Smooth muscle cell of bladder (primary cell): Measurements from ENCODE around the gene SEPHS1. TPM values are rescaled to one million over a fixed set of nuclear protein-coding genes. Genes with fewer than 3 reads are reported as not detected.

Experiments
- total RNA-seq: library from RNA; depleted of rRNA; stranded (reverse); fragments of >200 nt; gene quantifications from 2 replicates; pipeline ENCODE4 v1.2.3, GENCODE V29; 2014

SEPHS1 gene, protein sequence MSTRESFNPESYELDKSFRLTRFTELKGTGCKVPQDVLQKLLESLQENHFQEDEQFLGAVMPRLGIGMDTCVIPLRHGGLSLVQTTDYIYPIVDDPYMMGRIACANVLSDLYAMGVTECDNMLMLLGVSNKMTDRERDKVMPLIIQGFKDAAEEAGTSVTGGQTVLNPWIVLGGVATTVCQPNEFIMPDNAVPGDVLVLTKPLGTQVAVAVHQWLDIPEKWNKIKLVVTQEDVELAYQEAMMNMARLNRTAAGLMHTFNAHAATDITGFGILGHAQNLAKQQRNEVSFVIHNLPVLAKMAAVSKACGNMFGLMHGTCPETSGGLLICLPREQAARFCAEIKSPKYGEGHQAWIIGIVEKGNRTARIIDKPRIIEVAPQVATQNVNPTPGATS
- 24.6 and 27.4 TPM in 2 replicates for total RNA-seq

DNA sequence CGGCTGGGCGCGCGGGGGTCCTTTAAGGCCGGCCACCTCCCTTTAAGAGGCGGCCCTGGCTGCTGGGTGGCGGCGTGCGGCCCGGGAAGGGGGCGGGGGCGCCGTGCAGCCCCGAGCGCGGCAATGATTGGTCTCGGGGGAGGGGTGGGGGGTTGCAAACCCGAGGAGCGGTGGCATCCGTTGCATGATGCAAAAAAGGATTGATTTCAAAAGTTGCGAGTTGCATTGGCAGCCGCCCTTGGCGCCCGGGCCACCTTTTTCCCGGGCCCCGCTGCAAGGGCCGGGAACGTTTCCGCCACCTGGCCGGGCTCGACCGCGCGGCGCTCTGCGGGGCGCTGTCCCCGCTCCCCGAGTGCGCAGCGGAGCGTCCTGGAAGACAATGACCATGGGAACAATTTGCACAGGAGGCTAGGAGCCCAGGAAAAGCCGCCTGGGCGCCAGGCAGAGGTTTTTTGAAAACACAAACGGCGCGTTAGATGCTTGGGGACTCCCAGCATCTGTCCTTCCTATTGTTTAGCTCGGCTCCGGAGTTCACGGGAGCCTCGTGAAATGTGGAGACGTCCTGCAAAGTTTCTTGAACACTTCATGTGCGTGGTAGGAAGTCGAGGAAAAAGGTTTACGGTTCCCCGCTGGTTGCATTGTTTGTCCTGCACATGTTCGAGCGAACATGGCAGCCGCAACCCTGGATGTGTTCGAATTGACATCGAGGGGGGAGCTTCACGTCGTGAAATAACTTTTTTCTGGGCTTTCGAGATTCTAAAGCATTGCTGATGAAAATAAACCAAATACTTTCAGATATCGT is at the start of gene SEPHS1:
Gene SEPHS1 (minus strand): TSS at position 78 of the 802 bp plus-strand sequence. CDS start 3,343 bp downstream, outside the sequence.

DNA sequence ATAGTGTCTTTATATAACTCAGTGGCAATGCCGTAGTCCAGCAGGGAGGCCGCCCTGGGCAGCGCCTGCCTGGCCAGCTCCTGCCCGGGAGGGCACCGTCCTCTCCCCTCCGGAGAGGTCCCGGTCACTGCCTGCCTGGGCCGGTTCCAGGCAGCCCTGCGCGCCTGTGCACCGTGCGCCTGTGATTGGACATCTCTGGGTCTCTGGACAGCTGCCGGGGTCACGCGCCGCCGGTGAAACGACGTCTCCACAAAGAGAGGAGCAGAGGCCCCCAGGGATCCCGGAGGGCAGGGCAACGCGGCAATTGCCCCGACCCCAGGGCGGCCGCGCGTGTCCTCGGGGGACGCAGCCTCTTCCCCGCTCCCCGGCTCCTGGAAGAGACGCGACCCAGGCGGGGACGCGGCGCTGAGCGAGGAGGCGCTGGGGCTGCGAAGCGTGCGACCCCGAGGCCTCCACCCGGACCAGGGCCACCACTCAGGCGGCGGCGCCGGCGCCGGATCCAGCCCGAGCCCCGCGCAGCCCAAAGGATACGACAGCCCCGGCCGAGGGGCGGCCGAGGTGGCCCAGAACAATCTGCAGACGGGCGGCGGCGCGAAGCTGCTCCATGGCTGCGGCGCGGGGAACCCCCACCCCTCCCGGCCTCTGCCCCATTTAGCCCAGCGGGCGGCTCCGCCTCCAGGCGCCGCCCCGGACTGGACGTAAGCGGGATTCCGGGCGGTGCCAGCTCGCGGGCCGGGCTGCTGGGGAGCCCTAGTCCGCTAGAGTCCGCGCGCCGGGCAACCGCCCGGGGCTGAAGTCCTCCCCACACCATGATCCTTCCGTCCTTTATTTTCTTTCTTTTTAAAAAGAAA is 48.4 kb downstream of the SEPHS1 start, which contains the start of gene PHYH:
Gene PHYH (minus strand): TSS at position 628 of the 851 bp plus-strand sequence. CDS start 22 bp downstream, at position 606.

Other genes with a start within 250 kb of the SEPHS1 start
- gene OPTN, start 248.1 kb downstream of the SEPHS1 start, total RNA-seq, result 95.1 and 116 TPM in 2 replicates
- 1.00 and 1.2 TPM in 2 replicates for gene MCM10, start 186.7 kb downstream of the SEPHS1 start, total RNA-seq
- not detected in 2 replicates for gene UCMA, start 113.9 kb downstream of the SEPHS1 start, total RNA-seq
- gene PHYH, start 48.2 kb downstream of the SEPHS1 start, total RNA-seq, result 18.3 and 26.3 TPM in 2 replicates
- 5.0 and 5.1 TPM in 2 replicates for gene BEND7, start 180.7 kb upstream of the SEPHS1 start, total RNA-seq
- gene PRPF18, start 238.7 kb upstream of the SEPHS1 start, total RNA-seq, result 30.9 and 36.3 TPM in 2 replicates